Measurements from ENCODE around the gene HMGB1.
"Not testable (repeated sequence)": the region's sequence is repeated elsewhere in the genome, so short reads cannot be mapped to it uniquely, and the experiment has no call there.

HMGB1 gene

DNA sequence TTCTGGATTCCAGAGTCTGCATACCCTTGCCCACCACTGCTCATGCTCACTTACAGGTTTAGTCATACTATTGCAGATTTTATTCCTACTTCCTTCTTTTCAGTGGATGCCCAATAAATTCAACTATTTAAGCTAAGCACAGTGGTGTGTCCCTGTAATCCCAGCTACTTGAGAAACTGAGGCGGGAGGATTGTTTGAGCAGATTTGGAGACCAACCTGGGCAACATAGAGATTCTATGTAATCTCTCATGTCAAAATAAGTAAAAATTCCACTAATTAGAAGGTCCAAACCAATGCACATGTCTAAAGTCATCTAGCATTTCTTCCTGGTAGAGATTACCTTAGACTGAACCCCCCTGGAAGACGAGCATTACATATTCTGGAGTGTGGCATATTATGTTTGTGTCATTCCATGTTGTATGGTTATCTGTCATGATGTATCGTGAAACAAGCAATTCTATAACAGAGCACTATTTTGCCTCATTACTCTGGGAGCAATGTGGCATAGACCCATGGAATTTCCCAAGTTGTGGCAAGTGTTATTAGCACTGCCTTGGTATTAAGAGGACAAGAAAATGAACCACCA is 8.3 kb downstream of the HMGB1 start:
- TF ChIP-seq, protein P1, sequence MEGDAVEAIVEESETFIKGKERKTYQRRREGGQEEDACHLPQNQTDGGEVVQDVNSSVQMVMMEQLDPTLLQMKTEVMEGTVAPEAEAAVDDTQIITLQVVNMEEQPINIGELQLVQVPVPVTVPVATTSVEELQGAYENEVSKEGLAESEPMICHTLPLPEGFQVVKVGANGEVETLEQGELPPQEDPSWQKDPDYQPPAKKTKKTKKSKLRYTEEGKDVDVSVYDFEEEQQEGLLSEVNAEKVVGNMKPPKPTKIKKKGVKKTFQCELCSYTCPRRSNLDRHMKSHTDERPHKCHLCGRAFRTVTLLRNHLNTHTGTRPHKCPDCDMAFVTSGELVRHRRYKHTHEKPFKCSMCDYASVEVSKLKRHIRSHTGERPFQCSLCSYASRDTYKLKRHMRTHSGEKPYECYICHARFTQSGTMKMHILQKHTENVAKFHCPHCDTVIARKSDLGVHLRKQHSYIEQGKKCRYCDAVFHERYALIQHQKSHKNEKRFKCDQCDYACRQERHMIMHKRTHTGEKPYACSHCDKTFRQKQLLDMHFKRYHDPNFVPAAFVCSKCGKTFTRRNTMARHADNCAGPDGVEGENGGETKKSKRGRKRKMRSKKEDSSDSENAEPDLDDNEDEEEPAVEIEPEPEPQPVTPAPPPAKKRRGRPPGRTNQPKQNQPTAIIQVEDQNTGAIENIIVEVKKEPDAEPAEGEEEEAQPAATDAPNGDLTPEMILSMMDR (IDR thresholded peaks at IDR 0.05; ENCODE audit: control insufficient read depth, extremely low read depth, insufficient read depth) = no peak
- DNase-seq (ENCODE audit: low read depth) = no peak
- H3K4me3 ChIP-seq (ENCODE audit: low read depth, low read length) = no peak overlapping the region

DNA sequence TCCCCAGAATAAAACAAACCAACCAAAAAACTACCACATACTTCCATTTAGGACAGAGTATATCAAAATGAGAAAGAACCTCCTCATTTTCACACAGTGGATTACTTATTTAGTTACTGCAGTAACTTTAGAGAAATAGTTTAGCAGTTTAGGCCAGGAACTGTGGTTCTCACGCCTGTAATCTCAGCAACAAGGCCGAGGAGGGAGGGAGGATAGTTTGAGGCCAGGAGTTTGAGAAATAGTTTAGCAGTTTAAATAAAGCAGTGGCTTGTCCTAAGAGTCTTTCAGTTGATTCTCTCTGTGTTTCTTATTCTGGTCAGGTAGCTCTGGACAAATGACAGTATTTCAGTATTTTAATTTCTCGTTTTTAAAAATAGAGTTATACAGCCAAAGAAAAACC is 9.4 kb downstream of the HMGB1 start:
- TF ChIP-seq, protein P1 (IDR thresholded peaks at IDR 0.05; ENCODE audit: control insufficient read depth, extremely low read depth, insufficient read depth) = no peak
- no peak overlapping the region for H3K4me3 ChIP-seq (ENCODE audit: low read depth, low read length)
- no peak for DNase-seq (ENCODE audit: low read depth)

DNA sequence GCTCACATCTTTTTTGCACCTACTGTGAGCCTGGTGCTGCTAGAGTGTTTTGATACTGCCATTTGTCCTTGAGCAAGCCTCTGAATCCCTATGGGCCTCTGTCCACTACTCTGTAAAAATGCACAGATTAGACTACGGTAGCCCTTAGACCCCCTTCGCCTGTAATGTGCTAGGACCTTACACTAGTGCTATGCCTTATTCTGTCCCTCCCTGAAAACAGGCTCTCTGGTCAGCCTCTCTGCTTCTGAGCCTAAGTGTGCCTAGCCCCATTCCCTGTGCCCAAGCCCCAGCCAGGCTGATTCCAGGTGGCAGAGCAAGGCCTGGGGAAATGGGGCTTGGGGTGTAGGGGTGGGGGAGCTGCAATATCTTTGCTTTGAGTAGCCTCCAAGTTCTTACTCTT is 10.7 kb downstream of the HMGB1 start:
- TF ChIP-seq, protein P1 (IDR thresholded peaks at IDR 0.05; ENCODE audit: control insufficient read depth, extremely low read depth, insufficient read depth) = no peak
- no peak overlapping the region for H3K4me3 ChIP-seq (ENCODE audit: low read depth, low read length)
- no peak for DNase-seq (ENCODE audit: low read depth)

DNA sequence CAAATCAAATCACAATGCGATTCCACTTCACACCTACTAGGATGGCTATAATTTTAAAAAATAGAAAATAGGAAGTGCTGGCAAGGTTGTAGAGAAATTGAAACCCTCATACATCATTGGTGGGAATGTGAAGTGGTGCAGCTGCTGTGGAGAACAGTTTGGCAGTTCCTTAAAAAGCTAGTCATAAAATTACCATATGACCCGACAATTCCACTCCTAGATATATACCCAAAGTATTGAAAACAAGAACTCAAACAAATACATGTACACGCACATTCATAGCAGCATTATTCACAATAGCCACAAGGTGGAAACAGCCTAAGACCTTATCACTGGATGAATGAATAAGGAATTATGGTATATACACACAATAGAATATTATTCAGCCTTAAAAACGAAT is 12.0 kb downstream of the HMGB1 start:
- H3K4me3 ChIP-seq (ENCODE audit: low read depth, low read length) = no peak overlapping the region
- TF ChIP-seq, protein P1 (IDR thresholded peaks at IDR 0.05; ENCODE audit: control insufficient read depth, extremely low read depth, insufficient read depth) = no peak; the same call in 1 of the 2 replicates
- DNase-seq (ENCODE audit: low read depth) = no peak

DNA sequence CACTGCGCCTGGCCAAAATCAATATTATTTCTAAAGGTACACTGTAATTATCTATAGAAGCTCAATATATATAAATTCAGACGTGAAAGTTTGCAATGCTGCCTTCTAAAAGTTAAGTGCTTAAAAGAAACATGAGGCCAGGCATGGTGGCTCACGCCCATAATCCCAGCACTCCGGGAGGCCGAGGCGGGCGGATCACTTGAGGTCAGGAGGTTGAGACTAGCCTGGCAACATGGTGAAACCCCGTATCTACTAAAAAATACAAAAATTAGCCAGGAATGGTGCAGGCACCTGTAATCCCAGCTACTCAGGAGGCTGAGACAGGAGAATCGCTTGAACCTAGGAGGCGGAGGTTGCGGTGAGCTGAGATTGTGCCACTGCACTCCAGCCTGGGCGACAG is 14.3 kb downstream of the HMGB1 start:
- not testable (repeated sequence) for H3K4me3 ChIP-seq (ENCODE audit: low read depth, low read length); DNase-seq (ENCODE audit: low read depth)

DNA sequence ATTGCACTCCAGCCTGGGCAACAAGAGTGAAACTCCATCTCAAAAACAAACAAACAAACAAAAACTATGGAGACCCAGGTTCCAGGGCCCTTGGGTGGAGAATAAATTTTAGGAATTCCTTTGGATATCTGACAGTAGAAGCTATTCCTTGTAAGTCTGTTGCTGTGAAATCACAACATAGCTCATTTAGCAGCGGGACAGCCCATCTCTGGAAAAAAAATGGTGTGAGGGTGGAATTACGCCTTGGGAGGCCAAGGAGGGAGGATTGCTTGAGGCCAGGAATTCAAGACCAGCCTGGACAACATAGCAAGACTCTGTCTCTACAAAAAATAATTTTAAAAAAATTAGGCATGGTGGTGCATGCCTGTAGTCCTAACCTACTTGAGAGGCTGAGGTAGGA is 15.7 kb downstream of the HMGB1 start:
- no peak for DNase-seq (ENCODE audit: low read depth)
- TF ChIP-seq, protein P1 (IDR thresholded peaks at IDR 0.05; ENCODE audit: control insufficient read depth, extremely low read depth, insufficient read depth) = no peak

DNA sequence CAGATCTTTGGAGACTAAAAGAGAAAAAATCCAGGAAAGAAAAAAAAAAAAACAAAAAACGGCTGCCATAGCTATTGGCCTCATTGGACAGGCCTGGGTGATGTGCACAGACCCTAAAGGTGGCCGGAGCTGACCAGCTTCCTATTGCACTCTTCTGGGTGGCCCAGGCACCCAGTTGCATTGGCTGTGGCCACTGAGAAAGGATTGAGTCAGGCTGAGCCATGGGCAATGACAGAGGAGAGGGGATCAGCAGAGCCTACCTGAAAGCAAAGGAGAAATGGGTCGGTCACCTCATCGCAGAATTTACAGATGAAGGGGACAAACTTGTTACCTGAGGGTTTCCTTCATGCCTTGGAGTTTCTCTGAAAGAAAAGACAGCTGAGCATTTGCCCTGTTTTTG is 17.3 kb downstream of the HMGB1 start:
- H3K4me3 ChIP-seq (ENCODE audit: low read depth, low read length) = no peak overlapping the region
- DNase-seq (ENCODE audit: low read depth) = no peak
- TF ChIP-seq, protein P1 (IDR thresholded peaks at IDR 0.05; ENCODE audit: control insufficient read depth, extremely low read depth, insufficient read depth) = no peak

More for the DNA sequence above, 15.7 kb downstream of the HMGB1 start:
- H3K4me3 ChIP-seq (ENCODE audit: low read depth, low read length) = no peak overlapping the region
